Activated T-cell treated with anti-CD3 and anti-CD28 coated beads, Interleukin-2, amount 50 U/mL, for 24 hours (primary cell): ENCODE data around the gene KLRC4.
"Not testable (repeated sequence)": the region's sequence is repeated elsewhere in the genome, so short reads cannot be mapped to it uniquely, and the experiment has no call there.

Source experiments
- DNase-seq: peaks from one replicate; pipeline ENCODE4 v3.0.0-alpha.2; 2020
- H3K27ac Mint-ChIP-seq: 2 replicates; pipeline ENCODE4 v1.8.0; 2020; ENCODE audit warnings: mild to moderate bottlenecking, mixed read lengths
- H3K27me3 Mint-ChIP-seq: 2 replicates; pipeline ENCODE4 v1.8.0; 2020; ENCODE audit warnings: mixed read lengths
- H3K36me3 Mint-ChIP-seq: 2 replicates; pipeline ENCODE4 v1.8.0; 2020; ENCODE audit warnings: low read depth, mixed read lengths
- H3K4me1 Mint-ChIP-seq: 2 replicates; pipeline ENCODE4 v1.8.0; 2020; ENCODE audit warnings: low read depth, mixed read lengths
- H3K4me3 Mint-ChIP-seq: 2 replicates; pipeline ENCODE4 v1.8.0; 2020; ENCODE audit warnings: mild to moderate bottlenecking, moderate library complexity, mixed read lengths
- H3K9me3 Mint-ChIP-seq: 2 replicates; pipeline ENCODE4 v1.8.0; 2020; ENCODE audit warnings: mixed read lengths

KLRC4 gene

DNA sequence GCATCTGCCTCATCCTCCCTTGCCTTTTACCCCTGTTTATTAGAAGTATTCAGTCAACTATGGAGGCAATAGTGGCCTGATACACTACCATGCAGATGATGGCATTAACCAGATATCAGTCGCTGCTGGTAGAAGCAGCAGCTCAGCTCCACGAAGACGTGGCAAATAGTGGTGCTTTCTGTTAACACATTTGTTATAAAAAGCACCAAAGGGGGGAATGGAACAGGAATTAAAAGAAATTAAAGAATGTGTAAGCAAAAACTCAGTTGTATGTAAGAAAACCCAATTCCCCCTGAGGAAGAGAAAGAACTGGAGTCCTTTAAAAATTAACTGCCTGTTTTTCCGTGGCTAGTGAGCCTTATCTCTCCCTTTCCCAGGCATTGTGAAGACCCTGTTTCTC lies 41.8 kb downstream of the KLRC4 start:
- Mint-ChIP-seq H3K4me1 (peaks cover 44% of the 10 kb centered on the region), H3K36me3 (peaks cover 45% of the 10 kb centered on the region), H3K27ac (peak overlapping the region; percentile 32)
- not testable (repeated sequence) for H3K9me3 Mint-ChIP-seq, DNase-seq, H3K4me3 Mint-ChIP-seq, H3K27me3 Mint-ChIP-seq

DNA sequence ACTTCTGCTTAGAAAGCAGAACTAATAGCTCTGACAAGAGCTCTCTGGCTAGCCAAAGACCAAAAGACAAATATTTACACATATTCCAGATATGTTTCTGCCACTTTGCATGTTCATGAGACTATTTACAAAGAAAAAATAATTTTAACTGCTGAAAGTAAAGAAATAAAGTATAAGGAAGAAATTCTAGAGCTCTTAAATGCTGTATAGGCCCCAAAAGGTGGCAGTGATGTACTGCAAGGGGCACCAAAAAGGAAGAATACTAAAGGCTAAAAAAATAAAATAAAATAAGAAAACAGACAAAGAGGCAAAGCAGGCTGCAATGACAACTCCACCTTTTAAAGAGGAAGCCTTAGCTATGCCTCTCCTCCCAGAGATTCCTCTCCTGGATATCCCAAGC lies 42.7 kb downstream of the KLRC4 start:
- Mint-ChIP-seq H3K9me3 (peaks cover 7% of the 10 kb centered on the region), H3K27me3 (no peaks in the 10 kb centered on the region), H3K27ac (peak overlapping the region; percentile 32), H3K4me1 (peaks cover 38% of the 10 kb centered on the region), H3K4me3 (no peak overlapping the region), H3K36me3 (peaks cover 42% of the 10 kb centered on the region)
- DNase-seq = no peak

DNA sequence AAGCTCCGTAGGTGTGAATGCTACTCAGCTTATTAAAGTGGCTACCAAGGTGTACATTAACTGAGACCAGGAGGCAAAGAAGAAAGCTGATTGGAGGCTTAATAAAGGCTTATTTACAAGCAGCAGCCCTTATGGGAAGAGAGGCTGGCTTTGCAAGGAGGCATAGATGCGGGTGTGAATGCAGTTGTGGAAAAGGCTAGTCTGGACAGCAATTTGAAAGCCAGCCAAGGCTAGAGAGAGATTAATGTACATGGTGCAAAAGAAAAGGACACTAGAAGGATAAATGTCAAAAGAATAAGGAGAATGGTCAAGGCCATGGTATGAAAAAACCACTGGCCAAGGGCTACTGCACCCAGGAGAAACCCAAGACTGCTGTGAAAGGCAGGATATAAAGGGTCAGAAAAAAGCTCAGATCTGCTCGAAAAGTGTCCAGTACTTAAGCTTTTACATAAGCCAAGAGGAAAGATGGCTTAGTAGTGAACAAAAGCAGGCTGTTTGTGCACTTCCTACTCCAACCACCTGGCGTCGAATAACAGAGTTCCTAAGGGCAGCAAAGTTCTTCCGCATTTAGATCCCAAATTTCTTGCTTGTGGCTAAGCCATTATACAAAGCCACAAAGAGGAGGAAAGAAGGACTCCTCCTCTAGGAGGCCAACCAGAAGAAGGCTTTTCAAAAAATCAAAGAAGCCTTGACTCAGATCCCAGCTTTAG lies 43.7 kb downstream of the KLRC4 start:
- Mint-ChIP-seq H3K27ac (no peak overlapping the region), H3K27me3 (no peaks in the 10 kb centered on the region), H3K9me3 (peaks cover 7% of the 10 kb centered on the region), H3K4me1 (peaks cover 38% of the 10 kb centered on the region), H3K4me3 (no peak overlapping the region), H3K36me3 (peaks cover 34% of the 10 kb centered on the region)
- no peak for DNase-seq

DNA sequence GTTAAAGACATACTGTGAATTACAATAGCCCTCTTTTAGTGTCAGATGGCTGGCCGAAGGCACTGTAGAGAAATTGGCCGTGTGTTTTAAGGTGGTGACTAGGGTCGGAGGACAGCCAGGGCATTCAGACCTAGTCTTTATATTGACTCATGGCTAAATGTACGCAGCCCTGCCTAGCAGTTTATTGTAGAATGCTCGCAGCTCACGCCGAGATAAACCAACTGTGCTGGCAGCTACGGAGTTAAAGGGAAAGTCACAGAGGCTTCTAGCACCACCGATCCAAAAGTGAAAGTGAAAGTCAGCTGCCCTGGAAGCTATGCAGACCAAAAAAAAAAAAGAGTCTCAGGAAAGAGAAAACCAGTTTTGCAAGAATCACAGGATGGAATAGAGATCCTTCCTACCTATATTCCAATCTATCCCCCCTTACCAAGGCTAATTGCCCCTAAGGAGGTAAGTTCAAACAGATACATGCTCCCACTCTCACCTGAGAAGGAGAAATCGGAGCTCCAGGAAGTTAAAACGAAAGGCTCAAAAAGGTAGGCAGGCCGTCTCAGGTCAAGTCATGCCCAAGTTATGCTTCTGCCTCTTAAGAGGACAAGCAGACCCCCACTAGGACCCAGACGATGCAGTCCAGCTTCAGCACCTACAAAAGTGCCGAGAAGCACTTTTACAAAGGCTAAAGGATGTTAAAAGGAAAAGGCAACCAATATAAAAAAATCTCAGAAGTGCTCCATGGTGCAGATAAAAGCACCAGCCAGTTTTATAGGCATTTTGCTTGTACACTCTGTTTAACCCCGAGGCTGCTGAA lies 44.5 kb downstream of the KLRC4 start:
- DNase-seq = peak; percentile 67
- no peaks in the 10 kb centered on the region for H3K27me3 Mint-ChIP-seq
- no peak overlapping the region for H3K27ac Mint-ChIP-seq

DNA sequence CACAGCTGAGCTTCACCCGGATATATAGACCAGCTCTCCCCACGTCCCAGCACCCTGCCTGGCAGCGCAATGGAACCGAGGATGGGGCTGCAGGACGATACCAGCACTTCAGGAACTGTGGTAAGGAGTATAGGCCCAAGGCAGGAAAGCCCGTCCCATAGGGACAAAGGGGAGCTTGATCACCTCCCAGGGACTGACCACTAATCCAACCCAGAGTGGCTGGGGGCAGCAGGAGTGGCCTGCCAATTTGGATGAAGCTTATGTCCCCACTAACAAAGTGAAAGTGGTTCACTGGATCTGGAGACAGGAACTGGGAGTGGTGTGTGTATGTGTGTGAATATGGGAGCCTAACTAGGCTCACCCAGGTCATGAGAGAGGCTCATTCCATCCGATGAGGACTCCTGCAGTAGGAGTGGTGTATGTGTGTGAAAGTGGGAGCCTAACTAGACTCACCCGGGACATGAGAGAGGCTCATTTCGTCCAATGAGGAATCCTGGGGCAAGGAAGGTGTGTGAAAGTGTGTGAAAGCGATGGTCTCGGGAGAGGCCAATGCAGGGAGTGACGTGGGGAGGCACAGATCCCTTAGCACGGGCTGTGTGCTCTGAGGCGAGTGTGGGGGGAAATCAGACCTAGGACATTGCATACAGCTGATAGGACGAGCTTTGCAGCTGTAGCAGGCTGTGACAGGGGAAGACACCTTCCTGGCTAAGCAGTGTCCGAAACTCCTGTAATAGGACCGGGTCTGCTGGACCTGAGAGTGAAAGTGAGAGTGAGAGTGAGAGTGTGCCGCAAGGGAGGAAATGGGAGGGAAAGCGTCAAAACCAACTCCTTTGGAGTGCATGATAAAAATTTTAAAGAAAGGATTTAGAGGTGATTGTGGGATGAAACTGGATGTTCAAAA lies 45.4 kb downstream of the KLRC4 start:
- Mint-ChIP-seq H3K9me3 (peaks cover 7% of the 10 kb centered on the region), H3K27me3 (no peaks in the 10 kb centered on the region), H3K27ac (no peak overlapping the region), H3K4me3 (no peak overlapping the region), H3K36me3 (peaks cover 35% of the 10 kb centered on the region), H3K4me1 (peaks cover 31% of the 10 kb centered on the region)
- DNase-seq = peak; percentile 60

More for the DNA sequence above, 44.5 kb downstream of the KLRC4 start:
- Mint-ChIP-seq H3K4me3 (no peak overlapping the region), H3K4me1 (peaks cover 35% of the 10 kb centered on the region), H3K36me3 (peaks cover 36% of the 10 kb centered on the region), H3K9me3 (peaks cover 7% of the 10 kb centered on the region)

DNA sequence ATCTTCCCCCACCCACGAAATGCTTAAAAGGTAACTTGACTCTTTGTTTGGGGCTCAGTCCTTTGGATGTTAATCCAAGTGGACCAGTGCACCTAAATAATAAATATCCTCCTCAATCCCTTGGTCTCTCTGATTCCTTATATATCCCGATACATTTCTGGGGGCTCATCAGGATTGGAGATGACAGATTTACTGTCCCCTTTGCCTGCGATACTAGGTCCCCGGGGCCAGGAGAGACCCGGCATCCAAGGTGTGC lies 46.0 kb downstream of the KLRC4 start:
- peaks cover 29% of the 10 kb centered on the region for H3K4me1 Mint-ChIP-seq
- H3K36me3 Mint-ChIP-seq = peaks cover 38% of the 10 kb centered on the region
- no peak overlapping the region for H3K4me3 Mint-ChIP-seq
- H3K27me3 Mint-ChIP-seq = no peaks in the 10 kb centered on the region
- DNase-seq = no peak
- H3K9me3 Mint-ChIP-seq = peaks cover 7% of the 10 kb centered on the region
- H3K27ac Mint-ChIP-seq = no peak overlapping the region

DNA sequence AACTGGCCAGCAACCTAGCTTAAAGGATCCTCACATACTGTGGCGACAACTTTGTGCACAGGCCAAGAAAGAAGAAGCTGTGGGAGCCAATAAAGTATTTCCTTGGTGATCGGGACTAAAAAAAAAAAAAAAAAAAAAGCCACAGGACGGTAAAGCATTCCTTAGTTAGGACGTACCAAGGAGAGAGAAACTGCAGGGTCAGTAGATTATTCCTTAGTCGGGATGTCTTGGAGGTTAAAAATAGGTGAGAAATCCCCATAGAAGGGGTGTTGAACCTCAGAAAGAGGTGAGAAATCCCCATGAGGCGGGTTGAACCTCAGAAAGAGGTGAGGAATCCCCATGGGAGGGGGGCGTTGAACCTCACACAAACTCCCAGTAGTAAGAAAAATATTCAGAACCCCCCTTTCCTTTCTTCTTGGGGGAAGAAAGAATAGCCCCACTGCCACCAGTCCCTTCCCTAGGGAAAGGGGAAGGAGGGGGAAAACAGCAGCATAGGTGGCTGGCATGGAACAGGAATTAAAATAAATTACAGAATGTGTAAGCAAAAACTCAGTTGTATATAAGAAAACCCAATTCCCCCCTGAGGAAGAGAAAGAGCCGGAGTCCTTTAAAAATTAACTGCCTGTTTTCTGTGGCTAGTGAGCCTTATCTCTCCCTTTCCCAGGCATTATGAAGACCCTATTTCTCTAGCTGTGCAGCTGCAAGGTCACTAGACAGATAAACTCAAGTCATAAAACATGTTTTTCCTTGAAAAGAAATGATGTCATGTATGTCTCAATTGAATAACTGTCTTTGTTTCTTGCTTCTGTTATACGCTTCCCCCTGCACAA lies 46.5 kb downstream of the KLRC4 start:
- Mint-ChIP-seq H3K9me3 (peaks cover 4% of the 10 kb centered on the region), H3K36me3 (peaks cover 36% of the 10 kb centered on the region), H3K4me1 (peaks cover 24% of the 10 kb centered on the region), H3K27ac (no peak overlapping the region), H3K4me3 (no peak overlapping the region), H3K27me3 (no peaks in the 10 kb centered on the region)
- no peak for DNase-seq

DNA sequence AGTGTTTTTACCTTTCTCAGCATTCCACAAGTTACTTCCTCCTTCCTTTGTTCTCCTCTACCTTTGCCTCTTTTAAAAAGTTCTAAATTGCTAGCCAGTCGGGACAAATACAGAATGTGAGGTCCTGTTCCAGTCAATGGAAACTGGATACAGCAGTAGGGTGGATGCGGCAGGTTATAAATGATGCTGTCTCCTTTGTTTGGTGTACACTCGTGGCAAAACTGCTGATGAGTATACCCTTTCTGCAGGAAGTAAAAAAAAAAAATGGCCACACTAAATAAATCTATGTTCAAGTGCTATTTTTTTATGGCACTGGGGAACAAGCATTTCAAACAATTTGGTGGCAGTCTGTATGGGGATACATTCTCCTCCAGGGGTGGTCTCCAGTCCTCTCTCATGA lies 47.2 kb downstream of the KLRC4 start:
- no peak overlapping the region for H3K4me3 Mint-ChIP-seq

DNA sequence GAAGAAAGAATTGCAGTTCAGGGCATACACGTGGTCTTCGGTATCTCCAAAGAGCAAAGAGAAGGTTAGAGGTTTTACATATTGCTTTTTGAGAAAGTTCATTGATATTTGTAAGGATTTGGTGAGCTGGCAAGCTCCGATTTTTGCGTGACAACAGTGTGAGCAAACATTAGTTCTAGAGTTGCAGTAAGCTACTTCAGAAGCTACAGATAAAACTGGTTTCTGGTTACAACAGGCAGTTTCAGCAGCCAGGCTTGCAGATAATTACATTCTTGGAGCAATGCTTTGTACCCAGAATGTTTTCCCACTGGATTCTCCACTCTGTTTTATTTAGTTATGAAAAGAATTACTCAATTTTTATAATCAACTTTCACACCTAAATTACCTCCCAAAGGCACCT lies 47.9 kb downstream of the KLRC4 start:
- no peaks in the 10 kb centered on the region for H3K27me3 Mint-ChIP-seq
- DNase-seq = no peak
- no peak overlapping the region for H3K27ac Mint-ChIP-seq
- H3K9me3 Mint-ChIP-seq = no peaks in the 10 kb centered on the region
- peaks cover 17% of the 10 kb centered on the region for H3K4me1 Mint-ChIP-seq
- no peak overlapping the region for H3K4me3 Mint-ChIP-seq
- peaks cover 33% of the 10 kb centered on the region for H3K36me3 Mint-ChIP-seq

More for the DNA sequence above, 47.2 kb downstream of the KLRC4 start:
- H3K9me3 Mint-ChIP-seq = no peaks in the 10 kb centered on the region
- DNase-seq = no peak
- no peaks in the 10 kb centered on the region for H3K27me3 Mint-ChIP-seq
- H3K36me3 Mint-ChIP-seq = peaks cover 36% of the 10 kb centered on the region
- H3K27ac Mint-ChIP-seq = no peak overlapping the region
- H3K4me1 Mint-ChIP-seq = peaks cover 18% of the 10 kb centered on the region

DNA sequence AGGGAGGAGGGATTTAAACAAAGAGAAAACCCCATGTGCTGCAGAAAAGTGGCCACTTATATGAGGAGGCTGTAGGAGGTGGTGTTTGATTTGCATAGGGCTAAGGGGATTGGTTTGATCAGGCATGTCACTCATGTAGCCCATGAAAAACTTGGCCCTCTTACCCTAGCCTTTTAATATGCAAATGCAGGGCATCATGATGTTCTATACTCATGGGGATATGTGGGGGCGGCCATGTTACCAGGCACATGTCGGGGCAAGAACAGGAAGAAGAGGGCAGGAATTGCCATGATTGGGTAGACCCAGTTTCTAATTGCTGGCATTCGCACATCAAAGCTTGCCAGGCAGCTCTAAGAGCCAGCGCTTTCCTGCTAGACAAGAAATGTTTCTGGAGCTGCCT lies 48.5 kb downstream of the KLRC4 start:
- Mint-ChIP-seq H3K27me3 (no peaks in the 10 kb centered on the region), H3K9me3 (no peaks in the 10 kb centered on the region), H3K4me3 (no peak overlapping the region), H3K4me1 (peaks cover 17% of the 10 kb centered on the region), H3K36me3 (peaks cover 31% of the 10 kb centered on the region), H3K27ac (no peak overlapping the region)
- peak; percentile 31 for DNase-seq

DNA sequence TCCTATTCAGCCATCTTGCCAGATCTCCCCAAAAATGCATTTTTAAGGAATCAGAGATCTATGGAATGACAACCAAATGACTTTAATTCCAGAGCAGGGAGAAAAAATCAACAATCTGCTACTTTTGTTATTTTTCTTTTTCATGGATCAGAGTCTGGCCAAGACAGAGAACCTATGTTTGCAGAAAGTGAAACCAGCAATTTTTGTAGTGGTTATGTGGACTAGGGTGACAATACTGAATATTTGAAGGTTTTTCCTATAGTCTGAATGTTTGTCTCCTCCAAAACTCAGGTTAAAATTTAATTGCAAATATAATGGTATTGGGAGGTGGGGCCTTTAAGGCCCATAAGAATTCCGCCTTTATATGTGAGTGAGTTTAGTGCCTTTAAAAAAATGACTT lies 50.6 kb downstream of the KLRC4 start:
- no peak for DNase-seq
- H3K9me3 Mint-ChIP-seq = no peaks in the 10 kb centered on the region
- no peaks in the 10 kb centered on the region for H3K27me3 Mint-ChIP-seq
- no peak overlapping the region for H3K4me3 Mint-ChIP-seq
- H3K27ac Mint-ChIP-seq = no peak overlapping the region
- H3K36me3 Mint-ChIP-seq = peaks cover 31% of the 10 kb centered on the region
- H3K4me1 Mint-ChIP-seq = peaks cover 17% of the 10 kb centered on the region

DNA sequence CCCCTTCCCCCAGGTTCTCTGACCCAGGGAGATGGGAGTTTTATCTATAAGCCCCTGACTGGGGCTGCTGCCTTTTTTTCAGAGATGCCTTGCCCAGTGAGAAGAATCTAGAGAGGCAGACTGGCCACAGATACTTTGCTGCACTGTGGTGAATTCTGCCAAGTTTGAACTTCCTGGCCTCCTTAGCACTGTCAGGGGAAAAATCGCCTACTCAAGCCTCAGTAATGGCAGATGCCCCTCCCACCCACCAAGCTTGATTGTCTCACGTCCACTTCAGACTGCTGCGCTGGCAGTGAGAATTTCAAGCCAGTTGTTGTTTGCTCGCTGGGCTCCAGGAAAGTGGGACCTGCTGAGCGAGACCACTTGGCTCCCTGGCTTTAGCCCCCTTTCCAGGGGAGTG lies 51.4 kb downstream of the KLRC4 start:
- DNase-seq = no peak
- Mint-ChIP-seq H3K36me3 (peaks cover 31% of the 10 kb centered on the region), H3K27ac (no peak overlapping the region), H3K9me3 (no peaks in the 10 kb centered on the region), H3K4me1 (peaks cover 17% of the 10 kb centered on the region), H3K4me3 (no peak overlapping the region), H3K27me3 (peaks cover 2% of the 10 kb centered on the region)
